PC-9 (cell line): ENCODE results near the gene PSMB7. TPM values are rescaled to one million over a fixed set of nuclear protein-coding genes. Genes with fewer than 3 reads are reported as not detected.

Experiments used
- BruUV-seq: library from RNA; stranded (reverse); fragments of 400-500 nt; replicated peaks from 2 replicates; lab custom pipeline; 2021; lab: Mats Ljungman, UMichigan
- CTCF ChIA-PET: fragments of 300-600 bp; sonication (Branson Sonifier 250); formaldehyde crosslinking; loops from one replicate; lab custom pipeline; 2022; ENCODE audit warnings: antibody characterized with exemption; lab: Charles Lee
- POLR2A ChIA-PET: fragments of 300-600 bp; sonication (Branson Sonifier 250); formaldehyde crosslinking; loops from one replicate; lab custom pipeline; 2022; ENCODE audit warnings: antibody characterized with exemption; ENCODE audit not compliant: unreplicated experiment; lab: Charles Lee
- DNase-seq, 2 experiments: peaks; one replicate each; pipeline versions ENCODE4 v3.0.0 to v3.0.0-alpha.2; 2015 to 2022; ENCODE audit warnings: mixed read lengths in 1 of 2
- H2AFZ ChIP-seq: fragments of 200-600 bp; sonication (generic); 2 replicates; pipeline ENCODE4 v1.8.1; 2017; ENCODE audit warnings: antibody characterized with exemption
- H3F3A ChIP-seq: fragments of 200-600 bp; sonication (generic); 2 replicates; pipeline ENCODE4 v1.8.1; 2017; ENCODE audit warnings: antibody characterized with exemption, mild to moderate bottlenecking, low read depth; ENCODE audit not compliant: insufficient read depth
- H3K27ac ChIP-seq: fragments of 200-600 bp; sonication (generic); 2 replicates; pipeline ENCODE4 v1.6.1; 2016; ENCODE audit warnings: mixed run types
- H3K27me3 ChIP-seq: fragments of 200-600 bp; sonication (generic); 2 replicates; pipeline ENCODE4 v1.6.1; 2016; ENCODE audit warnings: low read depth, mixed run types; ENCODE audit not compliant: insufficient read depth
- H3K36me3 ChIP-seq: fragments of 200-600 bp; sonication (generic); 2 replicates; pipeline ENCODE4 v1.6.1; 2016; ENCODE audit warnings: low read depth, mixed run types
- H3K4me1 ChIP-seq: fragments of 200-600 bp; sonication (generic); replicated peaks from 2 replicates; pipeline ENCODE4 v1.6.1; 2016; ENCODE audit warnings: mixed run types; ENCODE audit not compliant: insufficient read depth
- H3K4me2 ChIP-seq: fragments of 200-600 bp; sonication (generic); 2 replicates; pipeline ENCODE4 v1.6.1; 2017; ENCODE audit warnings: mixed run types
- H3K4me3 ChIP-seq: fragments of 200-600 bp; sonication (generic); 2 replicates; pipeline ENCODE4 v1.6.1; 2016; ENCODE audit warnings: mixed run types
- H3K79me2 ChIP-seq: fragments of 200-600 bp; sonication (generic); 2 replicates; pipeline ENCODE4 v1.6.1; 2017; ENCODE audit warnings: low read depth, mixed run types
- H3K9me2 ChIP-seq: fragments of 200-600 bp; sonication (generic); 2 replicates; pipeline ENCODE4 v1.8.1; 2017; ENCODE audit warnings: mild to moderate bottlenecking; ENCODE audit not compliant: insufficient read depth
- H3K9me3 ChIP-seq: fragments of 200-600 bp; sonication (generic); 2 replicates; pipeline ENCODE4 v1.8.1; 2016; ENCODE audit warnings: low read depth; ENCODE audit not compliant: insufficient read depth
- H4K20me1 ChIP-seq: fragments of 200-600 bp; sonication (generic); 2 replicates; pipeline ENCODE4 v1.8.1; 2017; ENCODE audit not compliant: insufficient read depth
- EZH2 ChIP-seq: fragments of 200-600 bp; sonication (generic); IDR thresholded peaks from 2 replicates; pipeline ENCODE4 v1.8.0; 2017; ENCODE audit warnings: antibody characterized with exemption, low read depth
- intact Hi-C: fragments of 100-400 bp; cut with micrococcal nuclease; formaldehyde crosslinking; loops from one replicate; pipeline ENCODE4 v1.10.0; 2022; ENCODE audit not compliant: unreplicated experiment
- total RNA-seq: library from RNA; stranded (reverse); gene quantifications from 2 replicates; pipeline ENCODE4 v1.2.3, GENCODE V29; 2021
- TF ChIP-seq, protein P1 (sequence below): fragments of 200-600 bp; sonication (generic); conservative IDR thresholded peaks from 2 replicates; pipeline ENCODE4 v1.6.1; 2017; ENCODE audit warnings: mixed run types, antibody characterized with exemption, mild to moderate bottlenecking, moderate library complexity

Gene PSMB7
- total RNA-seq, 1 experiment from 2014 or later, result 359 TPM

DNA sequence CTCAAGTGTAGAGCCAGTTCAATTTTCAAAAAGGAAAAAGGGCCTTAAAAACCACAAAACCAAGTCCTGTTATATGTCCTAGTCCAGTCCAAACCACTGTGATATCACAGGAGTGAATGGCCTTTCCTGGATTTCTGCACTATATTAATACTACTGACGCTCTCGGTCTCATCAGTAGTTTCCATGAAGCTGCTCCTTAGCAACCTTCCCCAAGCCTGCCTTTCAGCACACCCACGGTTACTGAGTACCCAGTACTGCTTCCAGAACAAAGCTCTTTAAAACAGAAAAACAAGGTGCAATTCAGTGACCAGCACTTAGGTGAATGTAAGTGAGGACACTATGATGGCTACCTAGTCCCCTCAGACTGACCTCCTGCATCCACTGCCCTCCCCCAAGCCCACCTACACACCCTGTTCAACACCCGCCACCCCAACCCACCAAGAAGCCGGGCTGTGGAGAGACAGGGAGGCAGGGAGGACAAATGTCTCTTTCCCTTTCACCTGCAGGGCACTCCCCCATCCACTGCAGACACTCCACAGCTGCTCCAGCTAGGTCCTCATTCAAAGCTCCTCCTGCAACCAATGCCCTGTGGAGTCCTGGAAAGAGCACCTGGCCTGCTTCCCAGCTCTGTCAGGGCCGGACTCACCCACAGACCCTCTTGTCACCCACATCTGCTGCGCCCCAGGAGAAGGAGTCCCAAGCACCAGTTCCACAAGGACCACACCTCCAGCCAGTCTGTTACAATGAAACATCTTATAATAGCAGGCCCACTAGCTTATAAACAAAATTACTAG is 25.9 kb downstream of the PSMB7 start:
- no peak for TF ChIP-seq EZH2
- Histone ChIP-seq H3K9me2 (no peaks in the 10 kb centered on the region), H3K4me1 (peaks cover 78% of the 10 kb centered on the region), H3K36me3 (peaks cover 4% of the 10 kb centered on the region; the same call in 1 of the 2 replicates), H3K79me2 (peaks cover 85% of the 10 kb centered on the region), H2AFZ (no peak overlapping the region), H3F3A (peaks cover 64% of the 10 kb centered on the region), H3K4me2 (peak overlapping the region; percentile 91; the same call in 1 of the 2 replicates), H4K20me1 (peaks cover 15% of the 10 kb centered on the region; the same call in 1 of the 2 replicates), H3K27me3 (no peaks in the 10 kb centered on the region), H3K4me3 (no peak overlapping the region), H3K9me3 (no peaks in the 10 kb centered on the region), H3K27ac (no peak overlapping the region)
- BruUV-seq, result no TSS peak
- ChIA-PET CTCF (no interaction called here), POLR2A (no interaction called here)
- intact Hi-C loops, result no loop called here
- no peak for DNase-seq

DNA sequence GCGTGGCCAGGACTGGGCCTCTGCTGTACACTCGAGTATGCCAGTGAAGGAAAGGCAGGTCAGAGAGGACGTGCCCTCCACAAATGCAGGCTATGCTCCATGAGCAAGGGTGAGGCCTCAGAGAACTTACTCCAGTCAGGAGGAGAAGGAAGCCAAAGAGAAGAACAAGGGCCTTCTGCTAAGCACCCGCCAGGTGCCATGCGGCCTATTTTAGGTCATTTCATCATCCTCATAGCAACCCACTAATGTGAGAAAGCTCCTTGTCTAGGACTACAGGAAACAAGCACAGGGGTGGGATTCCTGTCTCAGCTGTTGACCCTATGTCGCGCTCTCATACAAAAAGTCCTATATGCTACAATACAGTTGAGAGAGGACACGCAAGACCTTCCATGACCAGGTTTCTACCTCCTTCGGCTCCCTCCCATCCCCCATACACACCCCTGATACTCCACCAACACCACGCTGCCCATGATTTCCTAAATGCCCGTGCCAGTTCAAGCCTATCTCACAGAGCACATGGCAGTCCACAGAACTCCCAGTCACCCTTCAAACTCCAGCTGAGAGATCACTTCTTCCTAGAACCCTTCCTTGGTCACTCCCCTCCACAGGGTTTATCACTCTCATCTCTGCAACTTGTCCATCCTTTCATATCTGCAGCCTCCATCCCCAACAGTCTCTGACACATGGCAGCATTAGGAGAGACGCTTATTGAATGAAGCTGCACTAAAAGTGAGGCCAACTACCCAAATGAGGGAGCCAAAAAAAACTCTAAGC is 26.8 kb downstream of the PSMB7 start:
- Histone ChIP-seq H3K4me2 (no peak overlapping the region), H3K9me2 (no peaks in the 10 kb centered on the region), H3K4me1 (peaks cover 69% of the 10 kb centered on the region), H3K4me3 (no peak overlapping the region), H3K9me3 (no peaks in the 10 kb centered on the region), H3K36me3 (peaks cover 12% of the 10 kb centered on the region), H2AFZ (no peak overlapping the region), H3K27me3 (no peaks in the 10 kb centered on the region), H3K27ac (no peak overlapping the region), H4K20me1 (peaks cover 16% of the 10 kb centered on the region; the same call in 1 of the 2 replicates), H3K79me2 (peaks cover 84% of the 10 kb centered on the region), H3F3A (peaks cover 55% of the 10 kb centered on the region)
- CTCF ChIA-PET, result interaction anchor here (1.9 kb wide), 1 partner anchor 261 kb away, joined by 6 read pairs; no protein-coding TSS in a partner anchor
- intact Hi-C loops, result no loop called here
- BruUV-seq, result no TSS peak
- POLR2A ChIA-PET, result no interaction called here
- no peak for DNase-seq
- no peak for TF ChIP-seq EZH2
- TF ChIP-seq, protein P1, sequence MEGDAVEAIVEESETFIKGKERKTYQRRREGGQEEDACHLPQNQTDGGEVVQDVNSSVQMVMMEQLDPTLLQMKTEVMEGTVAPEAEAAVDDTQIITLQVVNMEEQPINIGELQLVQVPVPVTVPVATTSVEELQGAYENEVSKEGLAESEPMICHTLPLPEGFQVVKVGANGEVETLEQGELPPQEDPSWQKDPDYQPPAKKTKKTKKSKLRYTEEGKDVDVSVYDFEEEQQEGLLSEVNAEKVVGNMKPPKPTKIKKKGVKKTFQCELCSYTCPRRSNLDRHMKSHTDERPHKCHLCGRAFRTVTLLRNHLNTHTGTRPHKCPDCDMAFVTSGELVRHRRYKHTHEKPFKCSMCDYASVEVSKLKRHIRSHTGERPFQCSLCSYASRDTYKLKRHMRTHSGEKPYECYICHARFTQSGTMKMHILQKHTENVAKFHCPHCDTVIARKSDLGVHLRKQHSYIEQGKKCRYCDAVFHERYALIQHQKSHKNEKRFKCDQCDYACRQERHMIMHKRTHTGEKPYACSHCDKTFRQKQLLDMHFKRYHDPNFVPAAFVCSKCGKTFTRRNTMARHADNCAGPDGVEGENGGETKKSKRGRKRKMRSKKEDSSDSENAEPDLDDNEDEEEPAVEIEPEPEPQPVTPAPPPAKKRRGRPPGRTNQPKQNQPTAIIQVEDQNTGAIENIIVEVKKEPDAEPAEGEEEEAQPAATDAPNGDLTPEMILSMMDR, result no peak

DNA sequence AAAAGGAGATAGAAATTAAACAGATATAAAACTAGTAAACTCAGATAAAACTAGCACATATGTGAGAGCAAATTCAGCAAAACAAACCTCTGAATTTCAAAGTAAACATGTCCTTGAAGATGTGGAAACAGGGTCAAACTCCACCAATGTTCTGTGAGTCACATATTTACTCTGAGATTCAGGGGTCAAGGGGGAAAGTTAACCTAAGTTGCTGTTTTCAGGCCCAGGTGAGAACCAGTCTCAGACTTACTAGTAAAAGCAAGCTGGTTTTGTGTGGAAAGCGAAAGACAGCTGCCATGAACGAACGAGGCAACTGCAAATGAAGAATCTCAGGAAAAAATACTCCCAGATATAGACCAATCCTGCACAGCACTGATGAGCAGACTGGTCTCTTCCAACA is 29.0 kb downstream of the PSMB7 start:
- no peak for TF ChIP-seq EZH2
- TF ChIP-seq, protein P1, result no peak
- Histone ChIP-seq H3K79me2 (peaks cover 92% of the 10 kb centered on the region), H3K27me3 (no peaks in the 10 kb centered on the region), H2AFZ (no peak overlapping the region), H3K9me3 (no peaks in the 10 kb centered on the region), H3K36me3 (peaks cover 25% of the 10 kb centered on the region), H3F3A (peaks cover 33% of the 10 kb centered on the region), H3K27ac (peak overlapping the region; percentile 17; the same call in 1 of the 2 replicates), H3K9me2 (no peaks in the 10 kb centered on the region), H3K4me2 (peak overlapping the region; percentile 14; the same call in 1 of the 2 replicates), H3K4me3 (no peak overlapping the region), H3K4me1 (peaks cover 50% of the 10 kb centered on the region), H4K20me1 (peaks cover 16% of the 10 kb centered on the region; the same call in 1 of the 2 replicates)
- ChIA-PET POLR2A (no interaction called here), CTCF (interaction anchor here (0.7 to 1.9 kb wide), 2 partner anchors 259 to 1000 kb away, joined by 3 to 6 read pairs; no protein-coding TSS in a partner anchor)
- no peak for DNase-seq
- intact Hi-C loops, result loop anchor here (2.0 kb wide), 1 partner anchor 15 kb away; no protein-coding TSS in a partner anchor
- no TSS peak for BruUV-seq
